ENCODE results near the gene SFMBT2.
A peak's percentile ranks its signal among the peaks of the same experiment; 100 is the strongest.

SFMBT2 gene

DNA sequence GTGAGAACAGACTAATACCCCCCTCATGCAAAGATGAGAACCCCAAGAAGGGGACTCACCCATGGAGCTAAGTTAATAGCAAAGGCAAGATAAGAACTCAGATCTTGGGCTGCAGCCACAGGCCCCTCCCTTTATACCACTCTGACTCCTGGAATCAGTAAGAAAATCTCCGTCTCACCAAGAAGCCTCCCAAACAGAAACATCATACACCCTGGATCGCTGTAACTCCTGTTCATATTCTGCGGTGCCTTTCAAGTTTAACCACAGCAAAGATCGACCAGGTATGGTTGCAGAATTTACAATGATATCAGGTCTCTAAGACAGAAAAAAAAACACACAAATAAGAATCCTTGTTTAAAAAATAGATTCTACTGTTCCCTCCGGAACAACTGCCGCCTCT, 47.1 kb downstream of the SFMBT2 start:
- H3K4me3 ChIP-seq, result no peak overlapping the region
- H3K36me3 ChIP-seq (replicated peaks), result peaks cover 76% of the 10 kb centered on the region
- DNase-seq (ENCODE audit: low spot score in 2 of 2), result no peak
- no peaks in the 10 kb centered on the region for H3K27me3 ChIP-seq (ENCODE audit: low read depth)
- H3K9me3 ChIP-seq, result no peaks in the 10 kb centered on the region
- peaks cover 2% of the 10 kb centered on the region; the same call in 1 of the 2 replicates for H3K4me1 ChIP-seq
- in situ Hi-C loops (cut with MboI; ENCODE audit: low sequenced_read_pairs), result no loop called here

GRCh38 chr10:7362471-7362870, 48.4 kb downstream of the SFMBT2 start:
- no peaks in the 10 kb centered on the region for H3K9me3 ChIP-seq
- in situ Hi-C loops (cut with MboI; ENCODE audit: low sequenced_read_pairs), result no loop called here

DNA sequence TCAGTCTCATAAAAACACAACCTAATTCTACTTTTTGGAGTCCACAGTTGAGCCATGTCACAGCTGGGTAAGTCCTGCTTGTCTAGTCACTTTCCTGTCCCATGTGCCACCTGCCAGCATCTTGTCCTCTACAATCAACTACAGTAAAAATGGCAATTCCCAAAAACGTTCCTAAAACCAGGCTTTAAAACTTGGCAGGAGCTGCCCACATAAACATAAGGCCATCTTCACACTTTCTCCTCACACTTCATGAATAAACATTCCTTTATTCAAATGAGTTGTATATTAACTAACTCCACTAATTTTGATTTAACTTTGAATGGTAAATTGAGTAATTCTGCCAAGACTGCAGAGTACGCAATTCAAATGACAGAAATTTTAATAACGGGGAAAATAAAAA, 49.5 kb downstream of the SFMBT2 start:
- in situ Hi-C loops (cut with MboI; ENCODE audit: low sequenced_read_pairs), result no loop called here
- DNase-seq (ENCODE audit: low spot score in 2 of 2), result no peak
- Histone ChIP-seq H3K36me3 (replicated peaks) (peaks cover 54% of the 10 kb centered on the region), H3K4me3 (no peak overlapping the region), H3K27me3 (ENCODE audit: low read depth) (no peaks in the 10 kb centered on the region), H3K4me1 (peaks cover 2% of the 10 kb centered on the region; the same call in 1 of the 2 replicates), H3K9me3 (no peaks in the 10 kb centered on the region)

More at GRCh38 chr10:7362471-7362870, 48.4 kb downstream of the SFMBT2 start:
- DNase-seq (ENCODE audit: low spot score in 2 of 2), result no peak
- H3K36me3 ChIP-seq (replicated peaks), result peaks cover 64% of the 10 kb centered on the region
- no peaks in the 10 kb centered on the region for H3K27me3 ChIP-seq (ENCODE audit: low read depth)
- peaks cover 2% of the 10 kb centered on the region; the same call in 1 of the 2 replicates for H3K4me1 ChIP-seq
- H3K4me3 ChIP-seq, result no peak overlapping the region

DNA sequence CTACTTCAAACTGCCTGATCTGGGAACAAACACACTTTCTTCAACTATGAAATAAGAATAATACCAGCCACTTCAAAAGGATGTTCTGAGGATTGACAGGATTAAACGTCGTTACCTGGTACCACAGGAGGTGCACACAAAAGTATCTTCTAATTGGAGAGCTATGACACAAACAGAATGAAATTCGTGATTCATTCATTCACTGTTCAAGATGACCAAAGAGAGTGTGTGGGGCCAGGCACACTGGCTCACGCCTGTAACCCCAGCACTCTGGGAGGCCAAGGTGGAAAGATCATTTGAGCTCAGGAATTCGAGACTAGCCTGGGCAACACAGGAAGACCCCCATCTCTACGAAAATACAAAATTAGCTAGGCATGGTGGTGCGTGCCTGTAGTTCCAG, 50.9 kb downstream of the SFMBT2 start:
- H3K4me3 ChIP-seq, result no peak overlapping the region

GRCh38 chr10:7359356-7359755, 51.5 kb downstream of the SFMBT2 start:
- Histone ChIP-seq H3K4me3 (no peak overlapping the region), H3K27me3 (ENCODE audit: low read depth) (no peaks in the 10 kb centered on the region), H3K36me3 (replicated peaks) (peaks cover 36% of the 10 kb centered on the region), H3K9me3 (no peaks in the 10 kb centered on the region), H3K4me1 (peaks cover under 1% of the 10 kb centered on the region; the same call in 1 of the 2 replicates)
- in situ Hi-C loops (cut with MboI; ENCODE audit: low sequenced_read_pairs), result no loop called here
- no peak for DNase-seq (ENCODE audit: low spot score in 2 of 2)

More for the DNA sequence above, 50.9 kb downstream of the SFMBT2 start:
- H3K36me3 ChIP-seq (replicated peaks), result peaks cover 42% of the 10 kb centered on the region
- H3K4me1 ChIP-seq, result peaks cover 2% of the 10 kb centered on the region; the same call in 1 of the 2 replicates
- in situ Hi-C loops (cut with MboI; ENCODE audit: low sequenced_read_pairs), result no loop called here
- H3K27me3 ChIP-seq (ENCODE audit: low read depth), result no peaks in the 10 kb centered on the region
- DNase-seq (ENCODE audit: low spot score in 2 of 2), result no peak
- no peaks in the 10 kb centered on the region for H3K9me3 ChIP-seq

- Histone ChIP-seq H3K9me3 (no peaks in the 10 kb centered on the region), H3K4me1 (no peaks in the 10 kb centered on the region), H3K4me3 (no peak overlapping the region), H3K36me3 (replicated peaks) (peaks cover 17% of the 10 kb centered on the region), H3K27me3 (ENCODE audit: low read depth) (no peaks in the 10 kb centered on the region)
- DNase-seq (ENCODE audit: low spot score in 2 of 2), result no peak
- in situ Hi-C loops (cut with MboI; ENCODE audit: low sequenced_read_pairs), result no loop called here
Observed at GRCh38 chr10:7357193-7357592, 53.6 kb downstream of the SFMBT2 start.

- no peaks in the 10 kb centered on the region for H3K9me3 ChIP-seq
- H3K27me3 ChIP-seq (ENCODE audit: low read depth), result no peaks in the 10 kb centered on the region
- in situ Hi-C loops (cut with MboI; ENCODE audit: low sequenced_read_pairs), result no loop called here
- H3K36me3 ChIP-seq (replicated peaks), result no peaks in the 10 kb centered on the region; the same call in 1 of the 2 replicates
- no peak for DNase-seq (ENCODE audit: low spot score in 2 of 2)
- no peak overlapping the region for H3K4me3 ChIP-seq
- peaks cover 15% of the 10 kb centered on the region for H3K4me1 ChIP-seq
Observed at GRCh38 chr10:7354330-7355047, 56.3 kb downstream of the SFMBT2 start.

DNA sequence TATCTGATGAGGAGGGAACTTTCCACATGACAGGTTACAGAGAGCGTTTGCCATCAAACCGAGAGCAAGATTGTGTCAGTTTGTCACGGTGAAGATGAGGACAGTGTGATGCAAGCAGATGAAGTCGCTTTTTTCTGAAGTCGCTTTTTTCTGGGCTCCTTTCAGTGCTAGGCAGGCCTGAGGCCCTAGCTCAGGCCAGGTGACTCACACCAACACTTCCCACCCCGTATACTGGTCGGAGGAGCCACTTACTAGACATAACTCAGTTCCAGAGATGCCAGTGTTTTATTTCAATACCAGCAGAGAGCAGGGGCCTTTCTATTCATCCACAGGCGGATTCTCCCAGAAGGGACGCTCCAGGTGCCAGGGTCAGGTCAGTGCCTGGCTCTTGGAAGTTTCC, 58.9 kb downstream of the SFMBT2 start:
- H3K9me3 ChIP-seq, result no peaks in the 10 kb centered on the region
- peaks cover 15% of the 10 kb centered on the region for H3K4me1 ChIP-seq
- in situ Hi-C loops (cut with MboI; ENCODE audit: low sequenced_read_pairs), result no loop called here
- no peaks in the 10 kb centered on the region for H3K27me3 ChIP-seq (ENCODE audit: low read depth)
- DNase-seq (ENCODE audit: low spot score in 2 of 2), result no peak
- H3K4me3 ChIP-seq, result no peak overlapping the region
- H3K36me3 ChIP-seq (replicated peaks), result no peaks in the 10 kb centered on the region; the same call in 1 of the 2 replicates

GRCh38 chr10:7350541-7351195, 60.2 kb downstream of the SFMBT2 start:
- Histone ChIP-seq H3K4me3 (no peak overlapping the region), H3K27me3 (ENCODE audit: low read depth) (no peaks in the 10 kb centered on the region), H3K9me3 (no peaks in the 10 kb centered on the region), H3K4me1 (peaks cover 15% of the 10 kb centered on the region), H3K36me3 (replicated peaks) (no peaks in the 10 kb centered on the region; the same call in 1 of the 2 replicates)
- in situ Hi-C loops (cut with MboI; ENCODE audit: low sequenced_read_pairs), result no loop called here
- peak; percentile 63 to 90 for DNase-seq (ENCODE audit: low spot score in 2 of 2)

GRCh38 chr10:7345717-7346116, 65.1 kb downstream of the SFMBT2 start:
- no peaks in the 10 kb centered on the region; the same call in 1 of the 2 replicates for H3K36me3 ChIP-seq (replicated peaks)
- in situ Hi-C loops (cut with MboI; ENCODE audit: low sequenced_read_pairs), result no loop called here

GRCh38 chr10:7343040-7343439, 67.8 kb downstream of the SFMBT2 start:
- no peak for DNase-seq (ENCODE audit: low spot score in 2 of 2)
- Histone ChIP-seq H3K4me3 (no peak overlapping the region), H3K36me3 (replicated peaks) (0 out of 2 replicates have a peak, but pooled peaks cover 10% of the 10 kb centered on the region), H3K9me3 (no peaks in the 10 kb centered on the region), H3K27me3 (ENCODE audit: low read depth) (no peaks in the 10 kb centered on the region), H3K4me1 (no peaks in the 10 kb centered on the region)
- in situ Hi-C loops (cut with MboI; ENCODE audit: low sequenced_read_pairs), result no loop called here

More at GRCh38 chr10:7345717-7346116, 65.1 kb downstream of the SFMBT2 start:
- Histone ChIP-seq H3K27me3 (ENCODE audit: low read depth) (no peaks in the 10 kb centered on the region), H3K9me3 (no peaks in the 10 kb centered on the region), H3K4me3 (no peak overlapping the region), H3K4me1 (peaks cover 6% of the 10 kb centered on the region)
- no peak for DNase-seq (ENCODE audit: low spot score in 2 of 2)

GRCh38 chr10:7340179-7340874, 70.5 kb downstream of the SFMBT2 start:
- H3K4me1 ChIP-seq, result peaks cover 5% of the 10 kb centered on the region
- no peak overlapping the region for H3K4me3 ChIP-seq
- H3K36me3 ChIP-seq (replicated peaks), result 0 out of 2 replicates have a peak, but pooled peaks cover 10% of the 10 kb centered on the region
- no peaks in the 10 kb centered on the region for H3K27me3 ChIP-seq (ENCODE audit: low read depth)
- DNase-seq (ENCODE audit: low spot score in 2 of 2), result no peak
- in situ Hi-C loops (cut with MboI; ENCODE audit: low sequenced_read_pairs), result no loop called here
- no peaks in the 10 kb centered on the region for H3K9me3 ChIP-seq

DNA sequence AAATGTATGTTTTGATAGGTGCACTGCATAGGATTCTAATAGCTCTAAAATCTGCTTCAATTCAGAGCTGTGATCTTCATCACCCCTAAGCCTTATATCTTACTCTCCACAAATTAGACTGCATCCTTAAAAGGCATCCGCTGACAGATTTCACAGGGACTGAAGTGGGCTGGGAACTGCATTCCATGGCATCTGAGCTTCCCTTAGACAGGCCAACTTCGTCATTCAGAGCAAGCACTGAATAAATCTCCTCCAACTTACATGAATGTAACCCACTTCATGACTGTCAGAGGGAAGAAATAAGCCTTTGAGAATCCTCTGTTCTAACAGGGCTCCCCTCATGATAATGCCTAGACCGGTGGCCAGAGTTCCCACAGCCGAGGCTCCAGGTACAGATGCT, 71.3 kb downstream of the SFMBT2 start:
- H3K9me3 ChIP-seq, result no peaks in the 10 kb centered on the region
- H3K4me1 ChIP-seq, result peaks cover 5% of the 10 kb centered on the region
- DNase-seq (ENCODE audit: low spot score in 2 of 2), result no peak
- in situ Hi-C loops (cut with MboI; ENCODE audit: low sequenced_read_pairs), result no loop called here
- 0 out of 2 replicates have a peak, but pooled peaks cover 10% of the 10 kb centered on the region for H3K36me3 ChIP-seq (replicated peaks)
- H3K27me3 ChIP-seq (ENCODE audit: low read depth), result no peaks in the 10 kb centered on the region
- H3K4me3 ChIP-seq, result no peak overlapping the region

All from HAP-1 (cell line).